AG04449 (cell line): ENCODE results near the gene GSTT2.

Experiments
- CTCF ChIA-PET: fragments of 350-600 bp; formaldehyde crosslinking; extraction: SDS; loops from one replicate; lab custom pipeline; 2021; ENCODE audit warnings: antibody characterized with exemption; lab: Yijun Ruan, JAX
- POLR2A ChIA-PET: fragments of 400-600, 350-600 bp; formaldehyde crosslinking; extraction: SDS; loops from one replicate; lab custom pipeline; 2020; ENCODE audit warnings: antibody characterized with exemption, inconsistent platforms; lab: Yijun Ruan, JAX
- DNase-seq: peaks from one replicate; pipeline ENCODE4 v3.0.0-alpha.2; 2010; ENCODE audit warnings: low read depth, low spot score
- H3K4me3 ChIP-seq: 2 replicates; pipeline ENCODE4 v1.5.1; 2011; ENCODE audit warnings: low read depth, mild to moderate bottlenecking, control low read depth, low read length
- CTCF ChIP-seq: IDR thresholded peaks from one replicate; pipeline ENCODE4 v1.5.1; 2011; ENCODE audit warnings: mild to moderate bottlenecking, moderate library complexity, low read length, control low read depth, inconsistent platforms; ENCODE audit not compliant: insufficient read depth; ENCODE audit errors: missing control alignments

The GSTT2 gene

GRCh38 chr22:24030186-24030702 is 50.3 kb downstream of the GSTT2 start:
- no peak for DNase-seq
- CTCF ChIA-PET = interaction anchor here (1.0 kb wide), 1 partner anchor 15 kb away, joined by 3 read pairs; no protein-coding TSS in a partner anchor
- H3K4me3 ChIP-seq = no peak overlapping the region
- POLR2A ChIA-PET = no interaction called here
- no peak for TF ChIP-seq CTCF
